Activated T-cell treated with anti-CD3 and anti-CD28 coated beads, Interleukin-2, amount 50 U/mL, for 48 hours (primary cell): ENCODE data around the gene KLF12.

ENCODE experiments used
- DNase-seq, 2 experiments: peaks; one replicate each; pipeline ENCODE4 v3.0.0-alpha.2; 2020

KLF12 gene

DNA sequence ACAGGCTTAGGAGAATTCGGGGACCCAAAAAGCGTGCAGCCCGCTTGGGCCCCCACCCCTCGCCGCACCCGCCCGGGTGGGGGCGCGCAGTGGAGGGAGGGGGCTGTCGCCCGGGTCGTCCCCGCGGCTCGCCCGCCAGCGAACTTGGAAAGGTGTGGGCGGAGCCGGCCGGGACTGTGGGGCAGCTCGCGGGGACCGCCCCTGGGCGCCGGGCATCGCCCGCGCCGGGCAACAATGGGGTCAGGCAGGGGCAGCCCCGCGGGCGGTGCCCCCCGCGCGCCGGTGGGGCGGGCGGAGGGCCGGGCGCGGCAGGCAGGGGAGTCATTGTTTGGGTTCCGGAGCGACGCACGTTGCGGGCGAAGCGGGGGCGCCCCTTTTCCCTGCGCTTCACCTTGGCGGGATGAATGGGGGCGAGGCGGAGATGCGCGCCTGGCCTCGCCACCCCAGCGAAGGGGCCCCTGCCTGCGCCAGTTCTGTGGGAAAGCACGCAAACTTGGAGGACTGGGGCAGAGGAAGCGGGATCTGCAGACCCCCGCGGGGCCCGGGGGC is 647 bp upstream of the KLF12 start:
- DNase-seq = peak; percentile 84 to 87

DNA sequence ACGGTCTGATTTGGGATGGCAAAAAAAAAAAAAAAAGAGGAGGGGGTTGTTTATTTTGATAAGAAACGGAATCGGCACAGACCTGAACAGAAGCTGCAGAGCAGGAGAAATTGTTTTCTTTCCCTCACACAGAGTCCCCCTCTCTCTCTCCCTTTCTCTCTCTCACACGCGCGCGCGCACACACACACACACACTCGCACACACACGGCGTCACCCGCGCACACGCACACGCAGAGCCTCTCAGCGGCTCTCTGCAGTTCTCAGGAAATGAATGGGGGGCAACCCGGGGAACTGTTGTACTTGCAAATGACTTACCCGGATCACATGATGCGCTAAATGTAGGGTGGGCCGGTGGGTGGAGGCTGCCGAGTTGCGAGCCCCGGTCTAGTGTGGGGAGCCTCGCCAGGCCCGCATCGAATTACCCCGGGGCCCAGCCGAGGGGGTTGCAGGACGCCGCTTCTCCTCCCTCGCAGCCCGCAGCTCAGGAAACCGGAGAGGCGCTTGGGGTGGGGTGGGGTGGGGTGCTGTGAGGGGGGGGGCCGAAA is 475 bp downstream of the KLF12 start:
- peak; percentile 85 to 88 for DNase-seq

- DNase-seq = peak; percentile 66 to 68
Observed at GRCh38 chr13:74132776-74133656, 1.2 kb downstream of the KLF12 start.

DNA sequence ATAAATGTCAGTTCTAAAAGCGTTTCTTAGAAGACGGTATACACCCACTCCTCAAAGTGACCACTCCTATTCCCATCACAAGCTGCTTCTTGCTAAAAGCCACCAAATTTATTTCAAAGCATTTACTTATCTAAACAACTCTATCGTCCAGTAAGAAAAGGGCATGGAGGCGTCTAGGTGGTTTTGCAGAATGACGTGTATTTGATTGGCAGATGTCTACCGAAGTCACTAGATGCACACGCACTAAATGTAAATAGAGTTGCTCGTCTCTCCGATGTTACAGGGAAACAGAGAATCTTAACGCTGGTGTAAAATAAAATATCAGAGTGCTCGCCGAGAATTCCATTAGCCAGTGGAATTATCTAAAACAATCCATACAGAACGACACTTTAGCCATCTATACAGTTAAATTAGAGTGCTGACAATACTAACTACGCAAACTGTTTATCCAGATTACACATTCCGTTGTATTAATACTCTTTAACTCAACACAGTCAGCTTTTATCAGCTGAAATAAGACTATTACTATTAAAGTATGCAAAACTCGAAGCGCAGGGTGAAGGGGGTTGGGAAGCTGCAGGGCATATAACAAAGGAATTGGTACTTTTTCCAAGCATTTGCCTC is 1.9 kb downstream of the KLF12 start:
- no peak for DNase-seq

DNA sequence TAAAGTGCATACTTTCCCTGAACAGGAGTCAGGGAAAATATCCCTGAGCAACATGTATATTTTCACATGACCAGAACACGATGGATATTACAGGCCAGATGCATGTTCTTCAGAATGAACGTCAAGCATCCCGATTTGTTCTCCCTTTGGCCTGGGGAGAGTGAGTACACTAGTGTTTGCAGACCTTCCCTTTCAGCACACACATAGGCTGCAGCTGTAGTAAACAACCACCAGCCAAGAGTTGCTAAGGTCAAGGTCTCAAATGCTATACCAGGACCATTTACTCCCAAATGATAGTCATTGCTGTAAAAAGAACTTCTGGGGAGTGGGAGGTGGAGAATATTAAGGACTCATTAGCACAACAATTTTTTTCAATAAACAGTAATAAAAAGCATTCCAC is 3.0 kb downstream of the KLF12 start:
- DNase-seq = no peak

DNA sequence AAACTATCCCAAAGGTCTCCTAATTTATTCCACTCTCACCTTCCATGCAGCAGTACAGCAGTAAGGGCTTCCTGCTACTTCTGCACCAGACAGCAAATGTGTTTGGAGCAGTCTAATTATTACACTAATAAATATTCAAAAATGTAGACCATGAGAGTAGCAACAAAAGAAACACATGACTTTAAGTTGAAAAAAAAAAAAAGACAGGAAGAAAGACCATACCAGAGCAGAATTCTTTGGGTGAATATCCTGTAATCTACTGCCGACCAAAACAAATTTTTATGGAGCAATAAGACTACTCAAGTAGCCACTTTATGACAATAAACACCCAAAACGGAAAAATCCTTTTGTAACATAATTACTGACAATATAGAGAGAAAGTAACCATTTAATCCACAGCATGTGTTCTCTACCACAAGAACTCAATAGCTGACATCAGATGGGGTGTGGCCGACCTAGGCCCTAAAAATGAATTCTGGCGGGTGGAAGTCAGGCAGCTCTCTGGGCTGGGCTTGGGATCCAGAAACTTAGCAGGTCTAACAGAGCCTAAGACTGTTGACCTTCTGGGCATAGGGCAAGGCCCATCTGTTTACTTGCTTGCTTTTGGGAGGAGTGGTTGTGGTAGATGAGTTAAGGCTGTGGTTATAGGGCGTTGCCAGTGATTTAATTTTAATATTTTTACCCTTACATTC is 4.6 kb downstream of the KLF12 start:
- DNase-seq = peak in 1 of 2 experiments; percentile 35

DNA sequence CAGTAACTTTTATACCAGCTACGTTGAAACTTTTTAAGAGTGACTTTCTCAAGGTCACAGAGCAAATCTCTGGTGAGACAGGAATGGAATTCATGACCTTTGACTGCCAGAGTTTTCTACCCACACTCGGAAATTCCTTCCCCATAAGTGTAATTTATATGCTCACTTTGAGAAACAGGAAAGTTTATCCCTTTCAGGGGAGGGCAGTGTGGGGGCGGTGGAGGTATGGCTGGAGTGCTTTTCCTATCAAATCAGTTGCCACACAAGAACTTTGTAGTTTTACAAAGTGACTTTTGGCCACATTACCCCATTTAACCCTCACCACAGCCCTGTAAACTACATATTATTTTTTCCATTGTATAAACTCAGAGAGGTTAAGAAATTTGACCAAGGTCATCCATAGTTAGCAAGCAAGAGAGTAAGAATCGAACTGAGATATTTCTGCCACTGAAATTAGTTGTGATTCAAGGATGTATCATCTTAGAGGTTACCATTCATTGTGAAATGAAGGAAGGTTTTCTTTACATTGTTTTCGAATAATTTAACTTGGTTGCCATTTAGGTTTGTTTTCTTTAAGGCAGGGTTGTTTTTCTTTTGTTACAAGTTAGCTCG is 5.9 kb downstream of the KLF12 start:
- DNase-seq = peak; percentile 43 to 44

DNA sequence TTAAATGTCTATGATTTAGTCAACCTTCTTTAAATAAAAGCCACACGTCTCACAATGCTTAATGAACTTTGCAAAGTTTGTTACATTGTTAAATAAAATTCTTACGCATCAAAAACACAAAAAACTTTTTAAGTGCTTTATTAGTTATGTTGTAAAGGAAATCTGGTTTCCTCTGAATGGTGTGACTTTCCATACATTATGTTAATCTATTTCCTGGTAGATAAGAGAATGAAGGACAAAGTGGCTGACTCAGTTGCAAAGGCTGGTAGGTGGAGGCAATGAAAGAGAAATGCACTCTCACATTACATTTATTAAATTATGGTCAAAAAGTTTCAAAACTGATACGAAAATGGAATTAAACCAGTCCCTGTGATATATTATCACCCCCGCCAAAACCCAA is 15.9 kb downstream of the KLF12 start:
- DNase-seq = no peak

DNA sequence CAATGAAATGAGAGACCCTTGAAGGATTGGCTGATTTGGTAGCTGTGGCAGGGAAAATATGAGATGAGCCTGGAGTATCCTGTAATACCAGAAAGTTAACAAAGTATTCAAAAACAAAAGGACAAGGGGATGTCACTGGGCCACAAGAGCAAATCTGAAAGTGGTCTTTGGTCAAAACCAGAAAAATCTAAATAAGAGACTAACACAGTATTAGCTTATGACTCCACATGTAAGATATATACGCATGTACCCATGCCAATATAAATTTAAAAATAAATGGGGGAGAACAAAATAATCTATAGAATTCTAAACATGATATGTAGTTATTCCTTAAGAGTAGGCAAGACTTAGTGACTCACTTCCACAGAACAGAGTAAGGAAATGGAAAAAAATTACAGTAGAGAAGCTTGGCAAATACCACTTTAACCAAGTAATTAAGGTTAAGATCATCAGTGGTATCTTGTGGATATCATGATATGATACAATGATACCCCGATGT is 16.9 kb downstream of the KLF12 start:
- no peak for DNase-seq

- no peak for DNase-seq
Observed at GRCh38 chr13:74115133-74115532, 19.1 kb downstream of the KLF12 start.

GRCh38 chr13:74114641-74115040 is 19.6 kb downstream of the KLF12 start:
- DNase-seq = no peak

DNA sequence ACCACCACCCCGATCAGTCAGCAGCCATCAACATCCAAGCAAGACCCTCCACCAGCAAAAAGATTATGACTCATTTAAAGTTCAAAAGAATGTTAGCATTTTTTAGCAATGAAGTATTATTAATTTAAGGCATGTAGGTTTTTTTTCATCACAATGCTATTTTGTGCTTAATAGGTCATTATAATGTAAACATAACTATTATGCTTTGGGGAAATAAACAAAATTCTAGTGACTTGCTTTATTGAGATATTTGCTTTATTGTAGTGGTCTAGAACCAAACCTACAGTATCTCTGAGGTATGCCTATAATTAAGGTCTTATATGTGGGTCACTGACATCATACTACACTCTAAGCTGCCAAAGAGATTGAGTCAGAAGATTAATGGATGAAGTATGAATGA is 20.0 kb downstream of the KLF12 start:
- no peak for DNase-seq

DNA sequence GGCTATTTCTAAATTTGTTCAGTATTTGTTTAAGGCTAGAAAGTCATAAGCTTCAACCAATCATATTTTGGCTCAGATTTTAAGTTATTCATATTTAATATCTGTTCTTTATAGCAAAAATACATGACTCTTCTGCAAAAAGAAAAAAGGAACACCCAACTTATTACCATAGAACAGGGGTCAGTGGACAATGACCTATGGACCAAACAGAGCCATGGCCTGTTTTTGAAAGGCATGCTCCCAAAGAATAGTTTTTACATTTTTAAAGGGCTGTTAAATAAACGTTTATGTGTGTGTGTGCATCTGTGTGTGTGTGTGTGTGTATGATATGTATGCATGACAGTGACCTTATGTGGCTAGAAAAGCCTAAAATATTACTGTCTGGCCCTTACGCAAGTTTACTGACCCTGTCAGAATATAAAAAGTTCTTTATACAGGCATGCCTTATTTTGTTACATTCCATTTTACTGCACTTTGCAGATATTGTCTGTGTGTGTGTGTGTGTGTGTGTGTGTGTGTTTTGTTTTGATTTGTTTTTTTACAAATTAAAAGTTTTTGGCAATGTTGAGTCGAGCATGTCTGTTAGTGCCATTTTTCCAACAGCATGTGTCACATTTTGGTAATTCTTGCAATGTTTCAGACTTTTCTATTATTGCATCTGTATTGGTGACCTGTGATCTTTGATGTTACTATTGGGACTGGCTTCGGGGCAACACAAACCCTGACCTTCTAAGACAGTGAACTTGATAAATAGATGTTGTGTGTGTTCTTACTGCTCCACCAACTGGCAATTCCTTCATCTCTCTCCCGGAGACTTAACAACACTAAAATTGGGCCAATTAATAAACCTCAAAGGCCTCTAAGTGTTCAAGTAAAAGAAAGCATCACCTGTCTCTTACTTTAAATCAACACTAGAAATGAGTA is 22.0 kb downstream of the KLF12 start:
- no peak for DNase-seq

DNA sequence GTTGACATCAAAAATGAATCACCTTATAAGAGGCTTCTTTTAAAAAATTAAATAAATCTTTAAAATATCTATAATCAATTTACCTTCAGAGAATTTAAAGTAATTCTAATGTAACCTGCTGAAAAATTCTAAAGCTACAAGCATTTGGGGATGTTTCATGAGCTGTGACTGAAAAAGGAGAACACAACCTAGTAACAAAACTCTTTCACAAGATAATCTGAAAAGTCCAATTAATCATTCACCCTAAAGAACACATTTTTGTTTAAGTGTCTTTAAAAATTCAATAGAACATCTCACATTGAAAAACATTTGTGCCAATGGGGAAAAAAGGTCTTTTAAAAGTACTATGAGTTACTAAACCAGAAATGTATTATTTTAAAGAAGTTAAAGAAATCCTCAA is 22.8 kb downstream of the KLF12 start:
- no peak for DNase-seq

DNA sequence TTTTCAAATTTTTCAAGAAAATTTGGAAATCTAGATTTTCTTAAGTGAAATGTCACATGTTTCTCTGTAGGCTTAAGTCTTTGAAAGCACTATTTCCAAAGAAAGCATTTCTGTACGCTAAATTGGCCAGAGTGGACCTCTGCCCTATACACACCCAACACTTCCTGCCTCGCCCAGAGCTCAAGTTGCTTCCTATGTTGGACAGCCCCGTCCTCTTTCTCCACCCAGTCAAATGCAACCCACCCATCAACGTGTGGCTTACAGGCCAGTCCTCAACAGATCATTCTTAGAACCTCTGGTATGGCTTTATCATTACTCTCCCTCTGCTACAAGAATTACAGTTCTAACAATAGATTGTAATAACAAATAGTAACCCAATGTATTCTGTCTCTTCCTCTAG is 24.2 kb downstream of the KLF12 start:
- no peak for DNase-seq

- no peak for DNase-seq
Observed at GRCh38 chr13:74107598-74107997, 26.6 kb downstream of the KLF12 start.

DNA sequence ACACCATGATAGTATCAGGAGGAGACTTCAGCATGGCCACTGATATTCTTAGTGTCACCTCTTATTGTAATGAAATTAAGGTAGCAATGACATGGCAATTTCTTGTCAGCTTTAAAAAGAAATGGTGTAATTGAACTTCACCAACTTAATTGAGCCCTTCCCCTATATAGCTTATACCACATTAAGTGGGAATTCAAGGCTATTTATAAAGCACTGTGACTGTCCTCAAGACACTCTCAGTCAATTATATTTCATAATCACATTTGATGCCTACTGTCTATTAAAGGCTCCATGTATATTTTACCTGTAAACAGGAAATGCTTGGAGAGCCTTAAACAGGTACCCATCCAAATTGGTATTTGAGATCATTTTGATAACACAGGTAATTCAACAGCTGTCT is 28.3 kb downstream of the KLF12 start:
- no peak for DNase-seq

DNA sequence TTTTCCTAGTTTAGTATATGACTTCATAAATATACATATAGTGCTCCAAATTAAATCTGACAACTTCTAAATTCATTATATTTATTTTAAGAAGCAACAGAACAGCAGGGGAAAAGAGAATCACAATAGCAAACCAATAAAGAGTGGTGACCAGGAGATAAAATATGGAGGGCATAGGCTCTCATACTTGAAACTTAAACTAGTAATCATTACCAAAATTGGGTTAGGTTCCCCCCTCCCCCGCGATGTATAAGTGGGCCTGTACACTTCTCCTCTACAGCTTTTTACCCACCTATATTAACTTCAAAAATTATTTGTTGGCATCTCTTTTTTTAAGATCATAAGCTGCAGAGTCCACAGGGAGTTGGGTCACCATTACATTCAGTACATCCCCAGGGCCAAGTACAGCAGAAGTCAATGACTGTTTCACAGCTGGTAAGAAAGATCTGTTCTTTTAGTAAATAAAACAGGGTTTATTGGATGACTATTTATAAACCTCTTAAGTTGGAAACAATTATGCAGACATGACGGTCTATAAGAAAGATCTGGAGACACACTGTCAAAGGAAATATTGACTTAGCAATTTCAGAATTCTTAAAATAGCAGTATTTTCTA is 29.4 kb downstream of the KLF12 start:
- no peak for DNase-seq

GRCh38 chr13:74103970-74104555 is 30.1 kb downstream of the KLF12 start:
- DNase-seq = no peak

GRCh38 chr13:74103196-74103595 is 31.0 kb downstream of the KLF12 start:
- no peak for DNase-seq

- no peak for DNase-seq
Observed at GRCh38 chr13:74102691-74103090, 31.5 kb downstream of the KLF12 start.
